NCI-H146 treated with DMSO at 0.1 percent for 48 hours (cell line): Measurements from ENCODE around the gene TSR1.

Experiments
- DNase-seq: peaks from one replicate; lab custom pipeline; 2025; ENCODE audit not compliant: unreplicated experiment; lab: John Stamatoyannopoulos, UW

The TSR1 gene

DNA sequence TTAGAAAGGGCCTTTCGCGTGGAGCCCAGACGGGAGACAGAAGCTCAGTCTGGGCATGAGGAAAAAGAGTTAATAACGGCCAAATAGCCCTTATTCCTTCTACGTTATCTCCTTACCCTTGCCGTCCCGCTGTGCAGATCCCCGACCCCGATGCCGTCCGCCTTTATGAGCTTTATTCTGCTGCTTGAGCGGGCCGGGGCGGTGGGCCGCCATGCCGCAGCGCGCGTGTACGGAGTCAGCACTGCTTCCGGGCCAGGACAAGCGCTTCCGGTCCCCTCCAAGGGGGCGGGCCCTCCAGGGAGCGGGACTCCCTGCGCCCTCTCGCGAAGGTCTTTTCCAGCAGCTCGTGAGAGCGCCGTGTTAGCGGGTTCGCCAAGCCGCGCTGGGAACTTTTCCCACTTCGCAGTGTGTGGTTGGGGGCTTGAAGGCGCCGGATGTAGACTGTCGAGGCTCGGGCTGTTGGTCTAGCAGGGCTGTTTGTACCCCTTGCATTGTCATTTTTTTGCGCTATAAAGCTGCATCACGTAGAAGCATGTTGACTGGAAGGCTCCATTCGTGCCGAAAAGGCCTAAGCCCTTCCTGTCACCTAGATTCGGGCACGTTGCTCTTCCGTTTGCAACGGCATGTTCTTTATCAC, at the start of gene TSR1:
Gene TSR1 (minus strand): TSS at position 243 of the 637 bp plus-strand sequence. CDS start 30 bp downstream, at position 213.
- peak; percentile 54 for DNase-seq

DNA sequence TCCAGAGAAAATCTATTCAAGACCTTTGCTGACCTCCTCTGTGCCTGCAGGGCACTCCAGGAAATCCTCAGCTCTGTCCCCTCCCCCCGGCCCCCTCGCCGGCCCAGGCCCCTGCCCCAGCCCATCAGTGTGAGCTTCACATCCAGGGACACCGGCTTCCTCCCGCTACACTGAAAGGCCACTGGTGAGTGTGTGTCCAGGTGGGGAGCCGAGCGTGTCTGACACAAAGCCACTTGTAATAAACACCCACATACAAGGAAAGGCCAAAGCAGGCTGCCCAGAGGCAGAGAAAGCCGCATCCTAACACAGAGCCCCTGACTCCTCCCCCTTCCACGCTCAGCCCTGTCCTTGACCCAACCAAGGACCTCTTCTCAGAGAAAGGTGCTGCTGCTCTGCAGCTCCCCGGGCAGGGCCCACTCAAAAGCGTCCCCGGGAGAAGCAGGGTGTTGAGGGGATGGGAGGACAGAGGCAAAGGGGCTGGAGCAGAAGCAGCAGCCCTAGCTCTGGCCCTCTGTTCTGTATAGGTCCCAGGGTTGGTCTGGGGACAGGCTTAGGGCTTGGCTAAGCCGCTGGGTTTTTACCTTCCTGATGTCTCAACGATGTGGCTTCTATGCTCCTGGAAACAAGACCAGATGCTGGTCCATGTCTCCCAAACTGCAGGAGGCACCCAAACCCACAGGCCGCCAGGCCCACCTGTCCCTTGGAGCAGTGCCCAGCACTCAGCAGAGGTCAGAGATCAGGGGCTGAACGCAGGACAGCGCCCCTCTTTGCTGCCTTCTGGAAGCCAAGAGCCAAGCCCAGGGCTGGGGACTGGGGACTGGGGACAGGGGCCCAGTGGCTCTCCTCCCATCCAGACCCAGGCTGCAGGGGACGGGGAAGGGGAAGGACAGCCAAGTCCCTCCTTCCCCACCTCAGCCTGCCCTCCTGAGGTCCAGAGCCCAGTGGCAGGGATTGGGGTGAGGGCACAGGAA, 49.3 kb upstream of the TSR1 start:
- no peak for DNase-seq

DNA sequence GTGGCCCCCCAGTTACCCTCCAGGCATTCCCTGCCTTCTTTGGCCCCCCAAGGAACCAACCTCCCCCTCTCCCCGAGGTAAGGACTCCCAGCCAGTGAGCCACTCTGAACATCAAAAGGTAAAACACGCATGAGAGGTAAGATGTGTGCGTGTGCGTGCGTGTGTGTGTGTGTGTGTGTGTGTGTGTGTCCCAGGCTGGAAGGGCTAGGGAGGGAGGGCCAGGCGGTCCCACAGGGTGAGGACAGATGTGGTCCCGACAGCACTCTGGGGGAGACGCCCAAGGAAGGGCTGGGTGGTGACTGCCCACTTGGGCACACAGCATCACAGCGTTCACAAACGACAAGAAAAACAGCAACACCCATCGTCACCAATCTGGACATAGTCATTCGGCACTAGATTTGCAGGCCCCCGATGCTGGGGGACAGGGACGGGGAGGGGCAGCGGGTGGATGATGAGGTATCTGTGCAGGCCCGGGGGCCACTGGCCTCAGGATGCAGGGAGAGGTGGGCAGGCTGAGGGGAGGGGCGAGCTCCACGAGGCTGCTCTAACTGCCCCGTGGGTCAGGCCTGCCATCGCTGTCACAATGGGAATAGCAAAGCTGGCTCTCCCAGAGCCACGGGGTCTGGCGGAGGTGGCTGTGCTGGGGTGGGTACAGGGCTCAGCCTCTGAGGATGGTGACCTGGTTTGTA, 48.3 kb upstream of the TSR1 start:
- DNase-seq = no peak

DNA sequence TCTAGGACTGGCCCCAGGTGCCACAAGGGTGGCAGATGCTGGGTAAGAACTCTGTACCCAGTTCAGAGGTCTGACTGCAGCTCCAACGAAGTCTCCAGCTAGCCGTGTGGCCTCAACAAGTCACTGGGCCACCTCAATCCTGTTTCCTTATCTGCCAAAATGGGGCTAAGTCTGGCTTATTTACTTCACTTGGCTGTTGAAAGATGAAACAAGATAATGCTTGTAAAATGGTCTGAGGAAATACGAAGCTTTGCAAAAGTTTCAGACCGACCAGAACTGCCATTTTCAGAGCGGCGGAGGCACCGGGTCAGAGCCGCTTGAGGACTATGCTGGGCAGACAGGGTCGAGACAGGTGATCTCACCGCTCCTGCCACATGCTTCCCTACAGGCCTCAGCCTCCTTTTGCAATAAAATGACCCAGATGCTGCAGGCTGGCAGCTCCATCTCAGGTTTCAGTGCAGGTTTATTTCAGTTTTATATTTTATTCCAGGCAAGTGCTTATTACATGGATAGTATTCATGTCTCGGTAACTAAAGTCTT, 47.4 kb upstream of the TSR1 start:
- no peak for DNase-seq

DNA sequence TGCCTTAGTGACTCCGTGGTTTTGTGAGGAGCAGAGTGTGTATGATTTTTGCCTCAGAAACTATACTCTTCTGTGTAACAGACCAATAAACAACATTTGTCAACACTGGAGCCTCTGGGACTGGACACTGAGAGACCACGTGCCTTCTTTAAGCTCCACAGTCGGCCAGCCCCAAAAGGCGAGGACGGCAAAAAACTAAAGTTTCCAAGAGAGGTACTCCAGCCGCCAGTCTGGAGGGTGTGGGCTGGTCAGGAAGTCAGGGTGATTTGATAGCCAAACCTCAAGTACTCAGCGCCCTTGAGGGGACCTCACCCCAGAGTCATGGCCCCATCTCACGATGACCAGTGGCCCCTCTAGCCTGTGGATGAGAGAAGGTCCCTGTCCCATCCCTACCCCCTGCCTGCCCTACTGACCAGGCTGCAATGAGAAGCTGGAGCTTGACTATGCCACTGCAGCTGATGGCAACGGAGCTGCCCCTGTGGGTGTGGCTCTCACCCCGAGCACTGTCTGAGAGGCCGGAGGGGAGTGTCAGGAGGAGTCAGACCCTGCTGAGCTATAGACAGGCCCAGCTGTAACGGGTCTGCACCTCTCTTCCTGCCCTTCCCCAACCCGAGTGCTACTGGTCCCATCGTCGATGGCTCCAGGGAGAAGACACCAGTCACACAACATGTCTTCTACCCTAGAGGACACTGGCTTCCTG, 44.8 kb upstream of the TSR1 start:
- DNase-seq = no peak

DNA sequence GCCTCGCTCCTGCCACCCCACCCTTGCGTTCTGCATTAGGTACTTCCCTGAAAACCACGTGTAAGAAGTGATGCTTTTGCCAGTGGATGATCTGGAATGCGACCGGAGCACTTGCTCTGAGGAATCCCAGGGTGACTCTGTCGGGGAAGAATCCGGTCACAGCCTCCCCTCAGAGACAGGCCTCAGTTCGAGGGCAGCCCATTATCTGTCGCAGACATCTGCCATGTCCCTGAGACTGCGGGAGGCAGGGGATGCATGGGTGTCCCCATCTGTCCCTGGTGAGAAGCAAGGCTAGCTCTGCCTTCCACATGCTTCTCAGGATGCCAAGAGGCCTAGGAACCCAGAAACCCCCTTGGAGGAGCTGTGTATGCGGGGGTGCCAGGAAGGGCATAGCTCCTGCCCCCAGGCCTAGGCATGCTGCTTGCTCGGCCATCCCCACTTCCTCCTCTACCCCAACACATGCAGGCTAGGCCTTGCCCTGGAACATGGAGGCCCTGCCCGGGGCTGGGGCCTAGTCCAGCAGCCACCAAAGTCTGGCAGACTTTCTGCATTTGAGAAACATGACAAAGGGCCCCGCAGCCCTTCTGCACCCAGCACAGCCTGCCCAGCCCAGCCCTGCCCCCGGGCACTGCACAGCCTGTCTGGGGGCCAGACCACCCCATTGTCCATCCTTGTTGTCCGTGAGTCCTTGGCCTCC, 44.1 kb upstream of the TSR1 start:
- DNase-seq = no peak

DNA sequence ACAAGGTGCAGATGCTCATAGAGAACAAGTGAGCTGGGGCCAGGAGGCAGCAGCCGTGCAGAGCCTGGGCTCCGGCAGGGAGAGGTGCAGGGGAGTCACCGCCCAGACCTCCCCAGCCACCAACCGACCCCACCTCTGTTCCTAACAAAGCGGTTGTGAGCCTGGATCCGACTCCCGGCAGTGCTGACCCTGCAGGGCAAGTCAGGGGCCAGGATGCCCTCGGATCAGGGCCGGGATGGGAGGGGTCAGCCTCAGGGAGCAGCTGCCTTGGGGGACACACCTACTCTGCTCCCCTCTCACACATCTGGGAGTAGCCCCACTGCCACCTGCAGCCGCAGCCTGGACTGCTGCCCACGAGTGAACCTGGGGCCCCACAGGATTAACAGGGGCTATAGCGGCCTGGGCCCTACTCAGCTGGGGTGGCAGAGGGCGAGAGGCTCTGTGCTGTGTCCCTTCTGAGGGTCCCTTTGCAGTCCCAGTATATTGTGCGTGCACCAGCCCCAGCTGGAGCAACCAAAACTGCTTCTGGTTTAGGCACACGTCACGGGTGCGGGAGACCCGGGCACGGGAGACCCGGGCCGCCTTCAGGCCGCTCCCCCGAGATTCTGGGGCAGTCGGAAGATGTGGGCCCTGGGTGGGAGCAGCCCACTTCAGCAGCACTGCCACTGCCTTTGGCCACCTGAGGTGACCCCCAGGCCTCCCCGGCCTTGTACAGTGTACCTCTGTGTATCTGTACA, 43.4 kb upstream of the TSR1 start:
- DNase-seq = no peak

DNA sequence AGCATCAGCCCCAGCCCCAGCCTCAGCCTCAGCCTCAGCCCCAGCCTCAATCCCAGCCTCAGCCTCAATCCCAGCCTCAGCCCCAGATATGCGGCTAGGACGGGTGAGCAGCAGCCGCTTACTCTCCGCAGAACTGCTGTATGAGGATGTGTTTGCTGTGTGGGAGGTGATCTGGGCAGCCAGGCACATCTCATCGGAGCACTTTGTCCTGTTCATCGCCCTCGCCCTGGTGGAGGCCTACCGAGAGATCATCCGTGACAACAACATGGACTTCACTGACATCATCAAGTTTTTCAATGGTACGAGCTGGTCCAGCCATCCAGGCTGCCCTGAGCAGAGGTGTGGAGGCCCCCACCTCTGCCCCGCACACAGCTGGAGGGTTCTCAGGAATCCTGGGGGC, 42.6 kb upstream of the TSR1 start:
- no peak for DNase-seq

DNA sequence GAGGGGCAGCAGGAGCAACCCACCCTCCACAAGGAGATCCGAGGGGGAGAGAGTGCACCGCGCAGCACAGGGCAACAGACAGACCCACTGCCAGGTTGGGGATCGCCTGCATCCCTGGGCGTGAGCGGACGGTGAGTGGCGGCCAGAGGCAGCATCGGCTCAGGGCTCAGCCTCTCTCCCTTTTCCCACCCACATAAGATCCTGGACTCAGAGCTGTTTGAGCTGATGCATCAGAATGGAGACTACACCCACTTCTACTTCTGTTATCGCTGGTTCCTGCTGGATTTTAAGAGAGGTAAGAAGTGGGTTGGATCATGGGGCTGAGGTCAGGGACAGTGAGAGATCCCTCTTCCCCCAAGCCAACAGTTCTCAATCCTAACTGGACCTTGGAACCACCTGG, 41.4 kb upstream of the TSR1 start:
- DNase-seq = no peak

DNA sequence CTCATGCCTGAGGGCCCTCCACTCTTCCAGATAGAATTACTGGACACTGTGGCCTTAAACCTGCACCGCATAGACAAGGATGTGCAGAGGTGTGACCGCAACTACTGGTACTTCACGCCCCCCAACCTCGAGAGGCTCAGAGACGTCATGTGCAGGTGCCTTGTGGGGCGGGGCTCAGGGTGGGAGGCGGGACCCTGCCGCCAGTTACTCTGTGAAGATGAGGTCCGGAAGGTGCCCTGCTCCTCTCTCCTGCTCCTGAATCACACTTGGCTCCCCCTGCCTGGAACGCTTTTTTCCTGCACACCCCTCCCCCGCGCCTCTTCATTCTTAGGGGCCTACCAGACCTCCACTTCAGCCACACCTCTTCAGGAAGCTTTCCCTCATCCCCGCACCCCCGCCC, 39.9 kb upstream of the TSR1 start:
- no peak for DNase-seq

DNA sequence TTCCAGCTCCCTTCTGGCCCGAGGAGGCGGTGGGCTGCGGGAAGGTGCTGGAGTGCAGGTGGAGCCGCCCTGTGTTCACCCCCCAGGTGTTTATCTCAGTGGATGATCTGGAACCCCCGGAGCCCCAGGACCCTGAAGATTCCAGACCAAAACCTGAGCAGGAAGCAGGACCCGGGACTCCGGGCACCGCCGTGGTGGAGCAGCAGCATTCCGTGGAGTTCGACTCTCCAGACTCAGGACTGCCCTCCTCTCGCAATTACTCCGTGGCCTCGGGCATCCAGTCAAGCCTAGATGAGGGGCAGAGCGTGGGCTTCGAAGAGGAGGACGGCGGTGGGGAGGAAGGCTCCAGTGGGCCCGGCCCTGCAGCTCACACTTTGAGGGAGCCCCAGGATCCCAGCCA, 39.1 kb upstream of the TSR1 start:
- no peak for DNase-seq

DNA sequence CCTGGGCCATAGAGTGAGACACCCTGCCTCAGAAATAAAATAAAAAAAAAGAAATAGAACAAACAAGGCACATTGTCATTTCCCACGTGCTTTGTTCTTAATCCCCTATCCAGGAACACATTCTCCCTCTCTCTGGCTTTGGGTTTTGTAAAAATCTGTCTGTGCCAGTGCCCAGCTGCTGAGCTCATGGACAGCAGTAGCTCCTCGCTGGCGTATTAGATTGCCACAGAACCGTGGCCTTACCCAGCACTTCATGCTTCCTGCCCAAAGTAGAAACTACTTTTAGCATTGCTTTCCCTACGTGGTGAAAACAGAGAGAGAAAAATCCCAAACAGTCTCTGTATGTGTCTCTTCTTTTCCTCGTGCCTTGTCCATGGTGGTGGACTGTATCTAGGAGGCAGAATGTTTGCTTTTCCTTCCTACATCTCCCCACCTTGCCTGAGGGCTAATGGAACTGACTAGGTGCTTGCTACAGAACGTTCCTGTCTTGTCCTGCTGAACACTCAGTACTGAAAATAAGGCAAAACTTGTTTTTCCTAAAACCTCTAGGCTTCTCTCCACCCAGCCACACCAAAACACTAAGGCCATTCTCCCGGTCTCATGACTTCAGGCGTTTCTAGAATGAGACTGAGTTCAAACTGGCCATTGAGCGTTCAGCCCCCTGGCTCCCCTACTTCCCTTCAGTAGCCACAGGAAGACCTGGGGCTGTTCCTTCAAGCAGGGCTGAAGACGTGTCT, 38.5 kb upstream of the TSR1 start:
- no peak for DNase-seq

DNA sequence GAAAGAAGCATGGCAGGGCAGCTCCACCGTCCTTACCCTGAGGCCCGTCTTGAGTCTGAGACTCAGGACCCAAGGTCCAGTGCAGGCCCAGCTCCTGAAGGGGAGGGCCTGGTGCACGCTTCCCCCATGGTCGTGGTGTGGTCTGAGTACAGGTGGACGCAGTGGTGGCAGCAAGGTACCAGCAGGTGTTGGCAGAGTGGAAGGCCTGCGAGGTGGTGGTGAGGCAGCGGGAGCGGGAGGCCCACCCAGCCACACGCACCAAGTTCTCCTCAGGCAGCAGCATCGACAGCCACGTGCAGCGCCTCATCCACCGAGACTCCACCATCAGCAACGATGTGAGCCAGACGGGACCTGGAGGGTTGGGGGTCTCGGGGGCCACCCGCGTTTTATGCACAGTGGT, 36.9 kb upstream of the TSR1 start:
- DNase-seq = no peak

DNA sequence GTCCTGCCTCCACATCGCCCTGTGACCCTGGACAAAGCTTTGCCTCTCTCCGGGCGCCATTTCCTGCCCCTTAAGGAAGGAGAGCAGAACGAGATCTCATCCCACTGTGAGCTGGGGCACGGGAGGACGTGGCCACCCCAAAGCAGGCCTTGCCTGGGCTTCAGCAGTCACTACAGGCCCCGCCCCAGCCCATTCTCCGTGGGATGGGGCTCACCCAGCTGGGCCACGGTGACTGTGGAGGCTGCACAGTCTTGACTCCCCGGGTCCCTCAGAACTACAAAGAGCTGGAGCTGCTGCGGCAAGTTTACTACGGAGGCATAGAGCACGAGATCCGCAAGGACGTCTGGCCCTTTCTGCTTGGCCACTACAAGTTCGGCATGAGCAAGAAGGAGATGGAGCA, 36.4 kb upstream of the TSR1 start:
- no peak for DNase-seq

DNA sequence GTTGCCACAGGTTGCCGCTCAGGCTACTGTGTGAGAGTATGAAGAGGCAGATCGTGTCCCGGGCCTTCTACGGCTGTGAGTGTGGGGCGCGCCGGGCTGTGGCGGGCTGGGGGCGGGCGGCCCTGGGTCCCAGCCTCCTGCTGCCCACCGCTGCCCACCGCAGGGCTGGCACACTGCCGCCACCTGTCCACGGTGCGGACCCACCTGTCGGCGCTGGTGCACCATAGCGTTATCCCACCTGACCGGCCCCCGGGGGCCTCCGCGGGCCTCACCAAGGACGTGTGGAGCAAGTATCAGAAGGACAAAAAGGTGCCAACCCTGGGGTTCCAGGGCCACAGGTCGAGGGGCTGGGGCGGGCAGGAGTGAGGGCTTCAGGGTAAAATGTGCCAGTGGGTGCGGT, 35.9 kb upstream of the TSR1 start:
- DNase-seq = no peak

DNA sequence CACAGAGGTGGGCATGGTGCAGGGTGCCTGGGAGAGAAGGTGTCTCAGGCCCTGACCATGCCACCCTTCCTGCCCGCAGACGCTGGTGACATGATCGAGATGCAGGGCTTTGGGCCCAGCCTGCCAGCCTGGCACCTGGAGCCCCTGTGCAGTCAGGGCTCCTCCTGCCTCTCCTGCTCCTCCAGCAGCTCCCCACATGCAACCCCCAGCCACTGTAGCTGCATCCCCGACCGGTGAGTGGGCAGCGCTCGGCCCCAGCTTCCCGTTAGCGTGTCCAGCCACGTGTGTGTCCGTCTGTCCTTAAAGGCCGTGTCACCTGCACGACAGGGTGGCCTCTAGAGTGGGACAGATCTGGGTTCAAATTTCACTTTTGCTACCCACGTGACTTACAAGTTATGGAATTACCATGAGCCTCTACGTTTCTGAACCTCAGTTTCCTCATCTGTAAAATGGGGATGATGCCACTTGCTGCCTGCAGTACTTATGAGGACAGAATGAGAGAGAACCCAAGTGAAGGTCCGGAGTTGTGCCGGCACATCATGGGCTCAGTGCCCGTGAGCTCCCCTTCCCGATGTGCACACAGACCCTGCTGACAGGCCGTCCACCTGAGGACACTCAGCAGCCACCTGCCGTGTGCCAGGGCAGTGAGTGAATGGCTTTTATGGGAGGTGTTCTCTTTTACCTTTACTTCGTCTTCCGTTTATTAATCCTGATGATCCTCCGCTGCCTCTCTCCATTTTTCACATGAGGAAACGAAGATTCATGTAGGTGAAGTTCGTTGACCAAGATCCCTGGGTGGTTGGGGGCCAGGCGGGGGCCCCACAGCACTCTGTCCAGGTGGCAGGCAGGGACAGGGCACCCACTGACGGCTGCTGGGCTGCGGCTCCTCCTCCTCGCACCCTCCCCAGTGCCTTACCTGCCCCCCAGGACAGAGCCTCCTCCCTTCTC, 35.2 kb upstream of the TSR1 start:
- no peak for DNase-seq

DNA sequence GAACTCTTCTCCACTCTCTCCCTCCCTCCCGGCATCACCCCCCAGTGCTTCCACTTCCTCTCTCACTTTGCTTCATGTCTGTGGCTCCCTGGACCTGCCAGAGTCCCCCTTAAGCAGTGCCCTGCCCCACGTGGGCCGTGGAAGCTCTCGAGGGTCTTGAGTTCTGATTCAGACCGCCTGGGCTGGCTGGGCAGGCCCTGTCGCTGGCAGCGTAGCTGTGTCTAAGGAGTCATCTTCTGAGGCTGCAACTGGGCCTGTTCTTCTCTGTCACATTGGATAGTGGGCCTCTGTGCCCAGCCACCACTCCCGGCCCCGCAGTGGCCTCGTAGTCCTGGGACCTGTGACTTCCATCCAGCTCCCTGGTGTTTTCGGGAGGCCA, 33.9 kb upstream of the TSR1 start:
- DNase-seq = no peak
